Body of pancreas (tissue), 4 donors: ENCODE measurements around the gene DDX43.

Experiments used
- POLR2A ChIP-seq, 3 donors: fragments of 450-650 bp; IDR thresholded peaks; one replicate each; pipeline ENCODE4 v1.6.1; 2016; ENCODE audit warnings: antibody characterized with exemption in 3 of 3, mild to moderate bottlenecking in 2 of 3
- TF ChIP-seq, protein P1 (sequence below), 7 experiments: fragments of 450-650 bp in 4 of 7; fragments of 200-600 bp in 3 of 7; sonication (generic) in 3 of 7; IDR thresholded peaks; one replicate each; pipeline ENCODE4 v1.5.1; 2016 to 2019; ENCODE audit warnings: antibody characterized with exemption in 7 of 7

DNA sequence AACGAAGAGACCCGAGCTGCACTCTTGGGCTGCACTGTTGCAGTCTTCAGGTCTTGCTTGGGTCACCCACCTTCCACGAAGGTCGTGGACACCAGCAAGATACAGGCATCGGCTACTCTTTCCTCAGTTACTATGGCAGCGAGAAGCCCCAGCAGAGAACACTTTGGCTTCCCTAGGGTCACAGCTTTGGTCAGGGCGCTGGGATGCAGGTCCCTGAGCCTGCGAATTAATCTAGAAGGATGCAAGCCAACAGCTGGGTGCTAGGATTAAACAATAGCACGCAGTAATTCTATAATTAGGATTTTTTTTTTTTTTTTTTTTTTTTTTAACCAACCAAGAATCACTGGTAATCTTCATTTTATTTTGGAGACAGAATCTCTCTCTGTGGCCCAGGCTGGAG, 30.1 kb upstream of the DDX43 start:
- TF ChIP-seq, protein P1, sequence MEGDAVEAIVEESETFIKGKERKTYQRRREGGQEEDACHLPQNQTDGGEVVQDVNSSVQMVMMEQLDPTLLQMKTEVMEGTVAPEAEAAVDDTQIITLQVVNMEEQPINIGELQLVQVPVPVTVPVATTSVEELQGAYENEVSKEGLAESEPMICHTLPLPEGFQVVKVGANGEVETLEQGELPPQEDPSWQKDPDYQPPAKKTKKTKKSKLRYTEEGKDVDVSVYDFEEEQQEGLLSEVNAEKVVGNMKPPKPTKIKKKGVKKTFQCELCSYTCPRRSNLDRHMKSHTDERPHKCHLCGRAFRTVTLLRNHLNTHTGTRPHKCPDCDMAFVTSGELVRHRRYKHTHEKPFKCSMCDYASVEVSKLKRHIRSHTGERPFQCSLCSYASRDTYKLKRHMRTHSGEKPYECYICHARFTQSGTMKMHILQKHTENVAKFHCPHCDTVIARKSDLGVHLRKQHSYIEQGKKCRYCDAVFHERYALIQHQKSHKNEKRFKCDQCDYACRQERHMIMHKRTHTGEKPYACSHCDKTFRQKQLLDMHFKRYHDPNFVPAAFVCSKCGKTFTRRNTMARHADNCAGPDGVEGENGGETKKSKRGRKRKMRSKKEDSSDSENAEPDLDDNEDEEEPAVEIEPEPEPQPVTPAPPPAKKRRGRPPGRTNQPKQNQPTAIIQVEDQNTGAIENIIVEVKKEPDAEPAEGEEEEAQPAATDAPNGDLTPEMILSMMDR (IDR thresholded peaks at IDR 0.05) = no peak
- no peak for TF ChIP-seq POLR2A (IDR thresholded peaks at IDR 0.05)
